Esophagus muscularis mucosa (tissue), 3 donors: ENCODE data around the gene SEMA4B.

Experiments
- CTCF ChIP-seq, 3 experiments: fragments of 200-600 bp in 2 of 3; fragments of 450-650 bp in 1 of 3; sonication (generic) in 2 of 3; IDR thresholded peaks; one replicate each; pipeline ENCODE4 v1.5.1; 2017 to 2019; ENCODE audit warnings: antibody characterized with exemption in 3 of 3, mild to moderate bottlenecking in 2 of 3, moderate library complexity in 1 of 3
- POLR2AphosphoS5 ChIP-seq, 2 donors: sonication (generic); formaldehyde crosslinking; IDR thresholded peaks; one replicate each; pipeline ENCODE4 v1.6.1; 2017; ENCODE audit warnings: antibody characterized with exemption in 2 of 2

- TF ChIP-seq POLR2AphosphoS5 (IDR thresholded peaks at IDR 0.05) (no peak), CTCF (IDR thresholded peaks at IDR 0.05) (no peak)
Measured at GRCh38 chr15:90264671-90265070, 63.5 kb downstream of the SEMA4B start.
